Neural cell (in vitro differentiated cells): ENCODE measurements around the gene ARHGEF17. TPM values are rescaled to one million over a fixed set of nuclear protein-coding genes. Genes with fewer than 3 reads are reported as not detected.

ENCODE experiments used
- H2AFZ ChIP-seq: fragments of 200-600, 300-800 bp; sonication (generic), shearing (Covaris generic); 2 replicates; pipeline ENCODE4 v1.6.0; 2014; ENCODE audit warnings: low read depth, mild to moderate bottlenecking, antibody characterized with exemption, low read length, moderate library complexity
- H3F3A ChIP-seq: fragments of 200-600 bp; shearing (Covaris generic); 2 replicates; pipeline ENCODE4 v1.6.1; 2016; ENCODE audit warnings: mild to moderate bottlenecking, moderate library complexity, mixed read lengths, antibody characterized with exemption, low read length; ENCODE audit not compliant: insufficient read depth, poor library complexity, severe bottlenecking
- H3K27ac ChIP-seq: fragments of 200-600, 300-800 bp; sonication (generic), shearing (Covaris generic); 2 replicates; pipeline ENCODE4 v1.5.1; 2014; ENCODE audit warnings: mild to moderate bottlenecking, low read length, moderate library complexity
- H3K27me3 ChIP-seq: fragments of 300-800, 200-600 bp; sonication (generic), shearing (Covaris generic); 2 replicates; pipeline ENCODE4 v1.6.0; 2014; ENCODE audit warnings: mild to moderate bottlenecking, low read depth, low read length, moderate library complexity; ENCODE audit not compliant: insufficient read depth
- H3K36me3 ChIP-seq: fragments of 300-800, 200-600 bp; sonication (generic), shearing (Covaris generic); 2 replicates; pipeline ENCODE4 v1.5.1; 2014; ENCODE audit warnings: mild to moderate bottlenecking, antibody characterized with exemption, low read length, moderate library complexity; ENCODE audit not compliant: insufficient read depth
- H3K4me2 ChIP-seq: fragments of 300-800, 200-600 bp; sonication (generic), shearing (Covaris generic); 2 replicates; pipeline ENCODE4 v1.6.0; 2014; ENCODE audit warnings: mild to moderate bottlenecking, low read length
- H3K4me3 ChIP-seq: fragments of 300-800, 200-600 bp; sonication (generic), shearing (Covaris generic); 2 replicates; pipeline ENCODE4 v1.5.1; 2014; ENCODE audit warnings: mild to moderate bottlenecking, low read length, moderate library complexity
- H3K79me2 ChIP-seq: fragments of 200-600 bp; shearing (Covaris generic); replicated peaks from 2 replicates; pipeline ENCODE4 v1.6.0; 2014; ENCODE audit warnings: mild to moderate bottlenecking, low read length, moderate library complexity; ENCODE audit not compliant: insufficient read depth
- H3K9ac ChIP-seq: fragments of 300-800, 200-600 bp; sonication (generic), shearing (Covaris generic); 2 replicates; pipeline ENCODE4 v1.6.1; 2016; ENCODE audit warnings: mild to moderate bottlenecking, low read length, mixed read lengths
- H3K9me2 ChIP-seq: fragments of 200-600 bp; shearing (Covaris generic); 2 replicates; pipeline ENCODE4 v1.6.1; 2016; ENCODE audit warnings: mild to moderate bottlenecking, low read length, mixed read lengths; ENCODE audit not compliant: insufficient read depth
- H3K9me3 ChIP-seq: fragments of 200-600, 300-800 bp; sonication (generic), shearing (Covaris generic); 2 replicates; pipeline ENCODE4 v1.6.1; 2016; ENCODE audit warnings: mild to moderate bottlenecking, mixed run types, low read length, moderate library complexity, mixed read lengths
- H4K20me1 ChIP-seq: fragments of 200-600 bp; shearing (Covaris generic); 2 replicates; pipeline ENCODE4 v1.6.1; 2016; ENCODE audit warnings: mild to moderate bottlenecking, mixed run types; ENCODE audit not compliant: insufficient read depth
- CTCF ChIP-seq: fragments of 450-650 bp; IDR thresholded peaks from 2 replicates; pipeline ENCODE4 v1.5.1; 2014; ENCODE audit warnings: antibody characterized with exemption, mild to moderate bottlenecking, moderate library complexity; ENCODE audit not compliant: poor library complexity, severe bottlenecking
- EP300 ChIP-seq: fragments of 450-650 bp; conservative IDR thresholded peaks from 2 replicates; pipeline ENCODE4 v1.6.1; 2014; ENCODE audit warnings: antibody characterized with exemption, mild to moderate bottlenecking, moderate library complexity; ENCODE audit not compliant: poor library complexity, severe bottlenecking
- EZH2 ChIP-seq: fragments of 200-600, 300-800 bp; shearing (Covaris generic), sonication (generic); IDR thresholded peaks from 2 replicates; pipeline ENCODE4 v1.6.1; 2014; ENCODE audit warnings: antibody characterized with exemption, low read length, borderline replicate concordance, mild to moderate bottlenecking; ENCODE audit not compliant: insufficient read depth, poor library complexity, severe bottlenecking
- MXI1 ChIP-seq: fragments of 450-650 bp; conservative IDR thresholded peaks from 2 replicates; pipeline ENCODE4 v1.6.1; 2014; ENCODE audit warnings: antibody characterized with exemption, mild to moderate bottlenecking; ENCODE audit not compliant: poor library complexity, severe bottlenecking
- POLR2AphosphoS5 ChIP-seq: IDR thresholded peaks from 2 replicates; pipeline ENCODE4 v1.6.1; 2012
- RAD21 ChIP-seq: fragments of 450-650 bp; conservative IDR thresholded peaks from 2 replicates; pipeline ENCODE4 v1.6.1; 2014; ENCODE audit warnings: antibody characterized with exemption, mild to moderate bottlenecking, moderate library complexity
- REST ChIP-seq: IDR thresholded peaks from 2 replicates; pipeline ENCODE4 v1.6.1; 2012; ENCODE audit warnings: borderline replicate concordance
- SMC3 ChIP-seq: fragments of 450-650 bp; conservative IDR thresholded peaks from 2 replicates; pipeline ENCODE4 v1.6.1; 2014; ENCODE audit warnings: antibody characterized with exemption, mild to moderate bottlenecking, moderate library complexity; ENCODE audit not compliant: poor library complexity
- TAF1 ChIP-seq: IDR thresholded peaks from 2 replicates; pipeline ENCODE4 v1.6.1; 2012; ENCODE audit warnings: low read depth
- polyA plus RNA-seq: library from polyadenylated mRNA; depleted of rRNA; stranded (reverse); fragments of >200 nt; gene quantifications from 2 replicates; pipeline ENCODE4 v1.2.3, GENCODE V29; 2014

The ARHGEF17 gene
- polyA plus RNA-seq, 1 donor from 2014 or later, result 7.9 TPM

- Histone ChIP-seq H3K9ac (no peak overlapping the region), H3K4me2 (no peak overlapping the region), H2AFZ (no peak overlapping the region), H4K20me1 (no peaks in the 10 kb centered on the region), H3K79me2 (peaks cover 6% of the 10 kb centered on the region), H3K36me3 (no peaks in the 10 kb centered on the region), H3K9me3 (no peaks in the 10 kb centered on the region), H3K27ac (no peak overlapping the region), H3K9me2 (no peaks in the 10 kb centered on the region), H3K27me3 (no peaks in the 10 kb centered on the region), H3K4me3 (no peak overlapping the region), H3F3A (no peaks in the 10 kb centered on the region)
- TF ChIP-seq SMC3, result no peak
- no peak for TF ChIP-seq REST
- no peak for TF ChIP-seq EP300
- TF ChIP-seq TAF1, result no peak
- TF ChIP-seq CTCF, result peak; percentile 10
- TF ChIP-seq POLR2AphosphoS5, result no peak
- no peak for TF ChIP-seq EZH2
These were observed 22.6 kb downstream of the ARHGEF17 start for GRCh38 chr11:73330569-73331093.

GRCh38 chr11:73331138-73331916 lies 23.3 kb downstream of the ARHGEF17 start:
- TF ChIP-seq EZH2, result no peak
- TF ChIP-seq POLR2AphosphoS5, result no peak
- TF ChIP-seq SMC3, result no peak
- no peak for TF ChIP-seq REST
- no peak for TF ChIP-seq CTCF
- TF ChIP-seq TAF1, result no peak
- TF ChIP-seq MXI1, result no peak
- TF ChIP-seq EP300, result no peak
- no peak for TF ChIP-seq RAD21
- H3F3A ChIP-seq, result no peaks in the 10 kb centered on the region
- H3K9me2 ChIP-seq, result no peaks in the 10 kb centered on the region
- H3K4me2 ChIP-seq, result no peak overlapping the region
- no peaks in the 10 kb centered on the region for H3K9me3 ChIP-seq
- H4K20me1 ChIP-seq, result no peaks in the 10 kb centered on the region
- no peaks in the 10 kb centered on the region for H3K27me3 ChIP-seq
- H2AFZ ChIP-seq, result no peak overlapping the region
- H3K4me3 ChIP-seq, result no peak overlapping the region
- H3K9ac ChIP-seq, result no peak overlapping the region
- H3K36me3 ChIP-seq, result no peaks in the 10 kb centered on the region
- H3K79me2 ChIP-seq, result peaks cover 9% of the 10 kb centered on the region
- no peak overlapping the region for H3K27ac ChIP-seq
